Measurements from ENCODE around the gene SPANXA1. TPM values are rescaled to one million over a fixed set of nuclear protein-coding genes. Genes with fewer than 3 reads are reported as not detected.
A peak's percentile ranks its signal among the peaks of the same experiment; 100 is the strongest.
"Not testable (repeated sequence)": the region's sequence is repeated elsewhere in the genome, so short reads cannot be mapped to it uniquely, and the experiment has no call there.

Gene SPANXA1
- not detected in 2 replicates for total RNA-seq (ENCODE audit: low replicate concordance)

- not testable (repeated sequence) for H3K4me3 ChIP-seq (ENCODE audit: low read depth, low read length); DNase-seq (ENCODE audit: low read depth)
Measured at GRCh38 chrX:141584638-141585037, at the start of gene SPANXA1. SPANXA1 (minus strand) TSS chrX:141584738; CDS start chrX:141584678, 60 bp downstream.

GRCh38 chrX:141632124-141632523 lies 47.6 kb upstream of the SPANXA1 start:
- DNase-seq (ENCODE audit: low read depth): peak; percentile 1
- no peak overlapping the region for H3K4me3 ChIP-seq (ENCODE audit: low read depth, low read length)
- no peak for TF ChIP-seq CTCF (IDR thresholded peaks at IDR 0.05; ENCODE audit: insufficient read depth, low read length)

GRCh38 chrX:141619336-141619735 lies 34.8 kb upstream of the SPANXA1 start:
- TF ChIP-seq CTCF (IDR thresholded peaks at IDR 0.05; ENCODE audit: insufficient read depth, low read length): no peak
- peak; percentile 32 for DNase-seq (ENCODE audit: low read depth)
- no peak overlapping the region for H3K4me3 ChIP-seq (ENCODE audit: low read depth, low read length)

GRCh38 chrX:141609111-141609510 lies 24.6 kb upstream of the SPANXA1 start:
- no peak for DNase-seq (ENCODE audit: low read depth)
- no peak for TF ChIP-seq CTCF (IDR thresholded peaks at IDR 0.05; ENCODE audit: insufficient read depth, low read length)
- no peak overlapping the region for H3K4me3 ChIP-seq (ENCODE audit: low read depth, low read length)

- DNase-seq (ENCODE audit: low read depth); H3K4me3 ChIP-seq (ENCODE audit: low read depth, low read length): not testable (repeated sequence)
Measured at GRCh38 chrX:141589408-141589807, 4.9 kb upstream of the SPANXA1 start, which contains the start of gene SPANXA2. SPANXA2 (plus strand) TSS chrX:141589708; CDS start chrX:141589768, 60 bp downstream.

GRCh38 chrX:141542551-141542950 lies 42.0 kb downstream of the SPANXA1 start:
- not testable (repeated sequence) for H3K4me3 ChIP-seq (ENCODE audit: low read depth, low read length); DNase-seq (ENCODE audit: low read depth)

Other genes with a start within 250 kb of the SPANXA1 start
- gene SPANXA2, start 5.0 kb upstream of the SPANXA1 start, total RNA-seq (ENCODE audit: low replicate concordance): not detected in 2 replicates
- gene SPANXD, start 114.0 kb upstream of the SPANXA1 start, total RNA-seq (ENCODE audit: low replicate concordance): not detected in 2 replicates